Upper lobe of left lung (tissue), 4 donors: ENCODE data around the gene TLE2.

ENCODE experiments used
- CTCF ChIP-seq, 6 experiments: fragments of 450-650 bp in 4 of 6; fragments of 200-600 bp in 2 of 6; sonication (generic) in 2 of 6; IDR thresholded peaks; one replicate each; pipeline ENCODE4 v1.5.1; 2016 to 2019; ENCODE audit warnings: antibody characterized with exemption in 6 of 6
- POLR2AphosphoS5 ChIP-seq, 2 donors: sonication (generic); formaldehyde crosslinking; IDR thresholded peaks; one replicate each; pipeline ENCODE4 v1.5.1; 2017; ENCODE audit warnings: antibody characterized with exemption in 2 of 2

- TF ChIP-seq CTCF (IDR thresholded peaks at IDR 0.05): no peak
- TF ChIP-seq POLR2AphosphoS5 (IDR thresholded peaks at IDR 0.05): no peak
Measured at GRCh38 chr19:2986951-2987524, 42.0 kb downstream of the TLE2 start.
